T-helper 9 cell (primary cell): ENCODE measurements around the gene DIS3L2.
A peak's percentile ranks its signal among the peaks of the same experiment; 100 is the strongest.

ENCODE experiments used
- DNase-seq: peaks from one replicate; pipeline ENCODE4 v3.0.0-alpha.2; 2020

DIS3L2 gene

DNA sequence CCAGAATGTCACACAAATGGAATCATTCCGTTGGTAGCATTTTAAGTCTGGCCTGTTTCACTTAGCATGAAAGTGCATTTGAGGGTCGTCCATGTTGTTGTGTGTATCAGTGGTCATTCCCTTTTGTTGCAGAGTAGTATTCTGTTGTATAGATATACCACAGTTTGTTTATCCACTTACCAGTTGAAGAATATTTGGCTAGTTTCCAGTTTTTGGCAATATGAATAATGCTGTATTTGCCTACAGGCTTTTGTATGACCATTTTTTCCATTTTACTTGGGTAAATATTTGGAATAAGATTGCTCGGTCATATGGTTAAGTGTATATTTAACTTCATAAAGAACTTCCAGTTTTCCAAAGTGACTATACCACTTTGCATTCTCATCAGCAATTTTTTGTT lies 317.0 kb downstream of the DIS3L2 start:
- no peak for DNase-seq

DNA sequence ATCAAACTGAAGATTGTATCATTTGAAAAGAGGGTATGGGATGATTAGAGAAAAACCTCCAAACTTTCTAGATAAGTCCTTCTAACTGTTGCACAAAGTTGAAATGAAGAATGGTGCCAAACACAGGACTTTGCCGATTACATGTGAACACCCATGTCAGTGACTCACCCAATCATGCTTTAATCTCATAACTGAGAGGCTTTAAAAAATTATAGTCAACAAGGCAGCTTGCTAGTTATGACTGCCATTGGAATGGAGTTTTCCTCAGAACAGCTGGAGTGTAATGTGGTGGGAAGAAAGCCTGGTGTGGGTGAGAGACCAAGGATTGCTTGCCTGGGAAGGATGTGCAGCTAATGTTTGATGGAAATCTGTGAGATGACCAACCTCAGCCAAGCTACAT lies 318.8 kb downstream of the DIS3L2 start:
- DNase-seq, result no peak

DNA sequence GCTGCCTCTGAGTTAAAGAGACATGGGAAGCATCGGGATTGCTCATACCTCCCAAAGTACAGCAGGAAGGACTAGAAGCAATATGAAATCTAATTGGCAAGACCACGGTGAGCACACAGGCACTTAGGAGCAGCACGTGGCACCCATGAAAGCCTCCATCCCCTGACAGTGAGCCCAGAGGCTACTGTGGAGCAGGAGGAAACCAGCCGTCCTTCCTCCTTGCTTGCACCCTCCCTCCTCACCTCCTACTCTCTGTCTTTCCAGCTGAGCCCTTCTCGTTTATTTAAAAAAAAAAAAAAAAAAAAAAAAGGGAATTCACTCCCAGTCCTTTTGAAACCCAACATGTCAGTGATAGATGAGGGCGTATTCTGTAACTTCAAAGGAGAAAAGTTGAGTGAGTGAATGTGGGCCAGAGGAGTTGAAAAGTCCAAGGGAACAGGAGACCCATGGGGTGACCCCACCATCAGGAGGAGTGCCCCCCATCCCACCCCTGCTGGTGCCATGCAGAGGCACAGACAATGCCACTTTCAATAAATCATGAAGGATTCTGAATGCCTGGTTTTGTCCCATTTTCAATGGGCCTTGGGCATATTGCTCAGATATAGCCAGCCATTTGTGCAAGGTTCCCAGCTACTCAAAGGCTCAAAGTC lies 320.5 kb downstream of the DIS3L2 start:
- no peak for DNase-seq

DNA sequence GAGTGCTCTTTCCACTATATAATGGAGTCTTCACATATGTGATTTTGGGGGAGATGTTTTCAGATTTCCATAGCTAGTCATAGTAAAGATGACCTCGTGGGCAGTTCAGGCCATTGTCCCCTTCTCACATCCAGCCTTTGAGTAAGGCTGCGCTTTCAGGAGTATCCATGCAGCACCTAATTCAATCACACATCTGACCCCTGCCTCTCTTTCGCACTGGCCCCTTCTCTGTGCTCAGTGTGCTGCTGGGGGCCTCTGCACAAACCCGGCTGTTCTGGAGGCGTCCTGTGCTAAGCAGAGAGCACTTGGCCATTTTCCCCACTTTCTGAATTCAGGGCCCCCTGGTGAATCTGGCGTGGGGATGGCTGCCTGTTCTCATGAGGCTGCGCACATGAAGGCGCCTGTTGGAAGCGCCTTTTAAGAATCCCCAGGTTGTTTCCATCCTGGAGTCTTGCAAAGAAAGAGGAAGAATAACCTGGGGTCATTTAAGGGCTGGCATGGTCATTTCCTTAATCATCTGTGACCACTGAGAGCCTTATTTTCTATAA lies 321.1 kb downstream of the DIS3L2 start:
- DNase-seq, result no peak

DNA sequence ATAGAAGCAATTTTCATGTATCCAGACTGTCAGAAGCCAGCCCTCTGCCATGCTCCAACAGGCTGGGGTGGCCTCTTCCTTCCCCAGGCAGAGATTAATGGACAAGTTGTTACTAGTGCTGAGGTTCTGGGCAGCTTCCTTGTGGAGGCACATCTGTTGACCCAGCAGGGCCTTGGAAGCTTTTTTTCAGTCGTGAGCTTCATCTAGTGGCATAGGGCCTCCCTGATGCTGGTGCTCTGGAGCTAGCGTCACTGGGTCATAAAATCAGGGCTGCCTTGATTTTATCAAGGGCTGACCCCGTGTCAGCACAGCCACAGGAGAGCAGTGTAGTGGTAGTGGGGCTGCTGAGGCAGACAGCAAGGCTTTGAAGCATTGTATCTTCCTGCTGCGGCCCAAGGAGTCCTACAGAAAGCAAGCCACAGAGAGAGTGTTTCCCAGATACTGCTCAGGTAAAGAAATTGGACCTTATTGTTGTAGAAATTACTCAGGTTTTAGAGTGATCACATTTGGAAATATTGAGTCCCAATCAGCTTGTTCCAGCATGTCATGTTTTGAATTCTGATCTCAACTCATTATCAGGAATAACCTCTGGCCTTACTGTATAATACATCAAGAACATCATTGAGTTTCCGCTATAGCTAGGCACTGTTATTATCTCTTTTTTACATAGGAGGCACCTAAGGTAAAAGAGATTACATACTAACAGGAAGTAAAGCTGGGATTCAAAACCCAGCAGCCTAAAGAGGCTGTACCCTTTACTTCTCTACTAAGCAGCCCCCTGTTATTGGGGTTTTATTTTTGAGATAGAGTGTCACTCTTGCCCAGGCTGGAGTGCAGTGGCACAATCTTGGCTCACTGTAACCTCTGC lies 324.7 kb downstream of the DIS3L2 start:
- no peak for DNase-seq

DNA sequence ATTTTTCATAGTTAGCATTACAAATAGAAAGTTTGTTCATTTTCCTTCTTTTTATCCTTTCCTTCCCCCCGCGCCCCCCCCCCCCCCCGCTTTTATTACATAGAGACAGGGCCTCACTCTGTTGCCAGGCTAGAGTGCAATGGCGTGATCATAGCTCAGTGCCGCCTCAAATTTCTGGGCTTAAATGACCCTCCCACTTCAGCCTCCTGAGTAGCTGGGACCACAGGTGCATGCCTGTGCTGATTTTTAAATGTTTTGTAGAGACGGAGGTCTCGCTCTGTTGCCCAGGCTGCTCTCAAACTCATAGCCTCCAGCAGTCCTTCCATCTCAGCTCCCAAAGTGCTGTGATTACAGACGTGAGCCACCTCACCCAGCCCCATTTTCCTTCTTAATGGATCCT lies 325.8 kb downstream of the DIS3L2 start:
- DNase-seq, result no peak

DNA sequence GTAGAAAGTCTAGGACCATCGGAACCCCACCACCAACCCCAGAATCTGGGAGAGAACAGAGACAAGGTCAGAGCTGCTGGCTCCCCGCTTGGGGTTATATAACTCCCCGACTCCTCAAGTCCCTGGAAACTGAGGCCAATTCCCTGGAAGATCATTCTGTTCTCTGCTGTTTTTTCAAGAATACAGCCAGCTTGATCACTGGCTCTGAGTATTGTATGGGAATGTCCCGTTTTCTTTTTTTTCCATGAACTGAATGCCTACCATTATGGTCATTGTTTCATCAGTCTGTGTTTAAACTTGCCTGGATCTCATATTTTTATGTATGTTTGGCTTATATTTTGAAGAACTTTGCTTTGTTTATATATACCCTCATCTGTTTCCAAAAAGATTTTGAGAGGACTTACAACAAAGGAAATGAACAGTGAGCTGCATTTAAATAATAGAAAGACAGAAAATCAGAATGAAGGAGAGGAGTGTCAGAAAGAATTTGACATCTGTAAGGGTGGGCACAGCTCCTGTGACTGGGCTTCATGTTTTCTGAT lies 327.0 kb downstream of the DIS3L2 start:
- DNase-seq, result no peak

DNA sequence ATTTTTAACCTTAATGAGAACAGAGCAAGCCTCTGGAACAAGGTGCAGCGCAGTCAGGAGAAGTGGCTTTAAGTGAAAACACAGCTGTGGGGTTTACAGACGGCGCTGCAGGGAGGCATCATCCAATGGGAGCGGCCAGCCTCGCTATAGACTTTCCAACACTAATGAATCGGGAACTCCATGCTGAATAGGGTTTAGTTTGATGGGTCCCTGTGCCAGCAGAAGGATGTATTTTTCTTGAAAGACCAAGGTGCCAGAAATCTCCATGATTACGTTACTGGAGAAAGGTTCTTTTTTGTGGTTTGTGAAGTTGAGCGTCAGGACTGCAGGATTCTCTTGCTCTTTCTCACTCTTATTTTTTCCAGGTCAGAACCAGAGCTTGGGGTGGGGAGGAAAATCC lies 329.2 kb downstream of the DIS3L2 start:
- DNase-seq, result no peak

DNA sequence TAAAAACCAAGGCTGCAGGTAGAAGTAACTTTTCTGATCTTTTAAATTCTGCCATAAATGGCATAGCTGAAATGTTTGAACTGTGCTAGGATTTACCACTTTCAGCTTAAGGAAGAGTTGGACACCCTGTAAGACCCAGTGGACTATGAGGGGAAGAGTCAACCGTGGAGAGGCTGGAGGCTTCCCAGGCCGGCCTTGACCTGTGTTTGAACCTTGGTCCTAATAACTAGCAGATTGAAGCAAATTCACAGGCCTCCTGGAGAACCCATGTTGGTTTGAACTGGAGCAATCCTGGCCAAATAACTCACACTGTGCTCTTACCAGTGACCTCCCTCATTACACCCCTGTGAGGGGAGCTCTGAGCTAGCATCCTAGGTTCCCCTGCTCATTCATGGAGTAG lies 329.8 kb downstream of the DIS3L2 start:
- DNase-seq, result no peak

DNA sequence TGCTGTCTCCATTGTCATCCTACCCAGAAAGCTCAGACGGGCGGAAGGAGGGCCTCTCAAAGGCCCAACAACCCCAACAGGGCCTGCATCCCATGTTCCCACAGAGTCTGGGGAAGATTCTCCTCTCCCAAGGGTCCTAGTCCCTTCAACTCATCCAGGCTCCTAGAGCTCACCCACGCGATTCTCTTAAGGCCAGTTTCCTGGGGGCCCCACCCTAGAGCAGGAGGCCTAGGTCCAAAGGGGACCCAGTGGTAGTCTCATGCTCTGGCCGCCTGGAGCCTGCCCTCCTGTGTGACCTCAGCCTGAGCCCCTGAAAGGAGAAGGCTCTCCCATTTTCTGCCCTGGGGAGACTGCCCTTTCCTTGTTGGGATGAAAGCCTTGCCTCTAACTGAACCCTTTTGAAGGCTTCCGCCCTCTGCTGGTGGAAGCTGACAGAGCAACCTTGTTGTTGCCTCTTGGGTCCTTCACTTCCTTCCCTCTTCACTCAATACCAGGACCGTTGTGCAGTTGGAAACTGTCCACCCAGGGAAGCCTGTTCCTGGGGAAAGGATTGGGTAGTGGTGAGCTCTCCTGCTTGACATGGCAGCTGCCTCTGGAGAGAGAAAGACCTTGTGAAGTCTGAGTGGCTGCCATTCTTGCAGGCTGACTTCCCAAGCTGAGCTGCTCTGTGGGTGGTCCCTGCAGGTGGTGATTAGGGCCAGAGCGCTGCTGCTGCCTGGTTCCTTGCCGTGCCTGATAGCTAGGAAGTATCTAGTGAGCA lies 331.1 kb downstream of the DIS3L2 start:
- peak; percentile 36 for DNase-seq

DNA sequence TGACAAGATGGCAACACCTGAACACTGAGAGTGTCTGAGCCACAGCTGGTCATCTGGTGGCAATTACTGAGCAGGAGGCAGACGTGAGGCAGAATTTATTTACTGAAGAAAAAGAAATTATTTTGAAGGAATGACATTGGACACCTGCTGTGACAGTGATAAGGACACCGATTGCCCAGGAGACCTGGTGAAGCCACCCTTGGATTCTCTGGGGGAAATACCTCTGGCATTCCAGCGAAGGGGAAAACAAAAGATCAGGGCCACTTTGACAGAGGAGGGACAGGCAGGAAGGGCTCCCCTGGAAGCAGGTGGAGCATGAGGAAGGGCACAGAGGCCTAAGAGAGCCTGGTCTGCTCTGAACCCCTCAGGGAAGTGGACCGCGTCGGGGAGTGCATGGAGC lies 331.7 kb downstream of the DIS3L2 start:
- no peak for DNase-seq

DNA sequence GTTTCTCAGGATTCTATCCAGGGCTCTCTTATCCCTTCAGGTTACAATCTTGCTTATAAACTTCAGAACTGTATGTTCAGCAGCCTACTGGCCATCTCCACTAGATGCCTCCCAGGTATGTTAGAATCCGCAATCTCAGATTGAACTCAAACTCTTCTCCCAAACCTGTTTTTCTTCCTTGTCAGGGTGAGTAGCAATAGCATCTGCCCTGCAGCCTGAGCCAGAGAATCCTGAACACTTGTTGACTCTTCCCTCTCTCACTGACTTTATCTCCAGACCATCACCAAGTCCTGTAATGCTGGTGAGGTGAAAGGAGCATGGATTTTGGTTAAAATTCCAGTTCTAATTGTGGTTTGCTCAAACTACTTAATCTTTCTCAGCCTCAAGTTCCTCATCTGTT lies 334.5 kb downstream of the DIS3L2 start:
- no peak for DNase-seq

DNA sequence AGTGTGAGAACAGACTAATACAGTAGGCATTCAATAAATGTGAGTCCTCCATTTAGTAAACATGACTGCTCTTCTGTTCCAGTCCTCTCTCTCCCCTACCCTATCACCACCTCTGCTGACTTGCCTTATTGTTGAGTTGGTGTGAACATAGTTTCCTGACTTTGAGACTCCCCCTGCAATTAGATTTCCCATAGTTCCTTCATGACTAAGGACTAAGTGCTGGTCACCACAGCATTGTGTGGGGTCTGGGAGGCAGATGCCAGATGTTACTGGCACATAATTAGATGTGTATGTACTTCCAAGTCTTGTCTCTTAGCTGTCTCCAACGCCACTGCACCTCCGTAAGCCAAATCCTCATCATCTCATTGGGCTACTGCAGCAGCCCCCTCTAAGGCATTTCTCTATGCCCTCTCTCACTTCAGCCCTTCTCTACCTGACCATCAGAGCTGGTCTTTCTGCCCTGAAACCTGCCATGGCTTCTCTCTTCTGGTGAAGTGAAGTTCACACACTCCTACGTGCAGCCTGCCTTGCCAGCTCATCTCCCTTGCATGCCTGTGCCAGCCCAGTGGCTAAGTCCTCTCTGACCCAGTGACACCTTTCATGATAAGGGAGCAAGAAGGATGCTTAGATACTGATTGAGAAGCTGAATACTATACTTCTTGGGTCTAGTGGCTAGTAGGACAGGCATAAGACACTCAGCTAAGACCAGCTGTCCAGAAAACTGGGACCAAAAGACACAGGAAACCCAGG lies 335.4 kb downstream of the DIS3L2 start:
- DNase-seq, result no peak

DNA sequence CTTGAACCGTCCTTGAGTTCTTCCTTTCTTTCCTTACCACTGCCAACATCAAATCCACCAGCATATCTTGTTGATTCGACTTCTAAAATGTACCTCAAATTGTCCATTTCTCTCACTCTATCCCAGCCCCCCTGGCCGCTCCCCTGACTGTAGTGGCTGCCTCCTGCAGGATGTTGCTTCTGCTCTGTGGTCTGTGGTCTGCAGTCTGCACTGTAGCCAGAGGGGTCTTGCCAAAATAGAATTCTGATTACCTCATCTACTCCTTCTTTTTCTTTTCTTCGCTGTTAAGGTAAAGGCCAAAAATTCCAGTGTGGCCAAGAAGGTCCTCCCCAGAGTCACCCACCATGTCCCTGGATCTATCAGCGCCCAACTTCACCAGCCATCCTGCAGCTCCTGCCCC lies 337.6 kb downstream of the DIS3L2 start:
- DNase-seq, result no peak

DNA sequence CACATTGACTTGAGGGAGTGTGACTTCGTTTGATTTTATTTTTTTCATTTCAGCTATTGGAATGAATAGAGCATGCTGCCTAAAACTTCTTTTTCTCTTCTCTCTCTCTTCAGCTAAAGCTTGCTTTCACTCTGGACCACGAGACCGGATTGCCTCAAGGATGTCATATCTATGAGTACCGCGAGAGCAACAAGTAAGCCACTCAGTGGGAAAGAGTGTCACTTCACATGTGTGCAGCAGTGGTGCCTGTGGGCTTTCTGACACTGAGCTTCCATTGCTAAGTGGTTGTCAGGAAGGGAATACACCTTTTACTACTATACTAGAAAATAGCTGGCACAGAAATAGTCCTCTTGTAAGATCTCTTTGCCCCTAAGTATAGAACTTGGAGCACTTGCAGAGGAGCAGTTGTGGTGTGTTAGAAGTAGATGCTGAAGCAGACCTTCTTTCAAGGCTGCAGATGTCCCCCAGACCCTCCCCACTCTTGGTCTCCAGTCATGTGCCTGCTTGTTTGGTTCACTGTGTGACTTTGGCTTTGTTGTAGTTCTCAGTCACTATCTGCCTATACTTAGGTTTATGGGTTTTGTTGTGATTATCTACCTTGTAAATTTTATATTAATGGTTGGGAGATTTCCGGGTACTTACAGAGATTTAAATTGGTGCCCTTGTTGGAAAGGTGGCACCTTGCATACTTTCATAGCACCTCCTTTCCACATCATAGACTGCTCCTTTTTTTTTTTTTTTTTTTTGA lies 338.6 kb downstream of the DIS3L2 start:
- DNase-seq, result no peak

DNA sequence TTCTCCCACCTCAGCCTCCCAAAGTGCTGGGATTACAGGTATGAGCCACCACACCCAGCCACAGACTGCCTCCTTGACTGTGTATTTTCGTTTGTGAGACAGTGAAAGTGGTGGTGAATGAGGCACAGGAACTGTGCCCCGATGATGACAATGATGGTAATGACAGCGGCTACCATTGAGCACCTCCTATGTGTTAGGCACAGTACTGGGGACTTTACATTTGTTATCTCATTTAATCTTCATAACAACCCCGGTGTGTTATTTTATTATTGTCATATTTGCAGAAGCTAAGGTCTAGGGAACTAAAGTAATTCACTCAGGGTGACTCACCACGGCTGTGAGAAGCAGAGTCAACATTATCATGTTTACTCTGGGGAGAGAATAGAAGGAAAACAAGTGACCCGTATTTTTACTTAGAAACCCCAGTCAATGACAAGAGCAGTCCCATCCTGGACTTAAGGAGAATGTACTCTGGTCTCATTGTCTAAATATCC lies 339.4 kb downstream of the DIS3L2 start:
- no peak for DNase-seq

DNA sequence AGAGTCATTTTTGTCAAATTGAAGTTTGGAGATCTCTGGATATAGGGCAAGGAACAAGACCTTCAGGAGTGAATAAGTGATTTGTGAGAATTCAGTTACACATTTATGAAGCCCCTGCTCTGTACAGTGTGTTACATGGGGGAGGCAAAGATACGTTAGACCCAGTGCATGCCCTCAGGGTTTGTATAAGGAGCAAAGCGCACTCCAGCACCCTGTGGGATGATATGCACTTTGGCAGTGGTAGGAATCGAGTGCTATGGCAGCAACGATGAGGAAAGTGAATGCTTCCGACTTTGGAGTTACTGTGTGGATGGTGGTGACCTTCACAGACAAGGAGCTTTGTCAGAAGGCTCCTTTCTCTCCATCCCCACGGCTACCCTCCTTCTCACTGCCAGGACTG lies 342.7 kb downstream of the DIS3L2 start:
- DNase-seq, result no peak

DNA sequence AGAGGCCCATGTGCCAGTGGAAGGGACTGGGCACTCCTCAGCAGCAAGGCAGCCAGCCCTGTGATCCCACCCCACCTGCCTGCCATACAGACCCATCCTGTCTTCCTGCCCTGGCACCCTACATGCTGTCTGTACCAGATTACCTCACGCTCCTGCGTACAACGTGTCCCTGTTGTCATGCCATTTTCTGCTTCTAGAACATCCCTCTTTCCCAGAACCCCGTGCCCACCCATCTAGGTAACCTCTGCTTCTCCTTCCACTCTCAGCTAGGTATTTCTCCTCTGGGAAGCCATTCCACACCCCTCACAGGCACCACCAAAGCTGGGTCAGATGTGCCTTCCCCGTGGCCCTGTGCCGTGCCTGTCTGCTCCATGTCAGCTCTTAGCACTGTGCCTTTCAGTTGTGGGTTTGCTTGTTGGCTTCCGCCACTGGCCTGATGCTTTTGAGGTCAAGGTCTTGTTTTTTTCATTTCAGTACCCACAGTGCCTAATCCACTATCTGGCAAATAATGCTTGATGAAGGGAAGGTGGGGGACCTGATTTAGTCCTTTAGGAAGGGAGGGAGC lies 345.3 kb downstream of the DIS3L2 start:
- DNase-seq, result no peak

DNA sequence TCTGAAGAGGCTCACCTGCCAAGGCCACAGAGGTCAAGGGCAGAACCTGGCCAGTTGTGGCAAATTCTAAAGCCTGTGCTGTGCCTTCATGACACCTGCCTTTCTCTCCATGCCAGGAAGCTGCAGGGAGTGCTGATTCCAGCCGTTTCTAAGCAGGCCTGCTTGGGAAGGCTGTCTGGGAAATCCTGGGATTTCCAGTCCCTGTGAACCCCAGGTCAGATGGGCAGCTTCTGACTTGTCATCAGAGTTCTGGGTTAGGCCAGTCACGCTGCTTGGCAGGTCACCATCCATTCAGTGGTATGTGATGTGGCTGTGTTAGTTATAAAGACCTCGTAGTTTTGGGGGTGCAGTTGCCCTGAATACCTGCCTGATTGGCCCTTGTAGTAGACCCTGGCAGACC lies 346.3 kb downstream of the DIS3L2 start:
- DNase-seq, result no peak

DNA sequence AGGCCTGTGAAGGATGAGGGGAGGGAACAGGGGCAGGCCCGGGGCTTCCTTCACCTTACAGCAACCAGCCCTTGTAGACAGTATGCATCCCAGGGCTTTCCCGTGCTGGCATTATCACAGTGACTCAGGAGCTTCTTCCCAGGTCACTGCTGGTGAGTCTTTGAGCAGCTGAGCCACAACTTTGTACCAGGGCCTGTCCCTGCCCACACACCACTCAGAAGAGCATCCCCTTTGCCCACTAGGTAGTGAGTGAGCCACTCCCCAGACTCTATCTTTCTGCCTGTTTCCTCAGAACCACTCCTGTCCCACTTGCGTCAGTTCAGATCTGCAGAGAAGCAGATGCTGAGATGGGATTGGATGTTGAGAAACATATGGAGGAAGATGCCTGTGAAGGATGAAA lies 347.5 kb downstream of the DIS3L2 start:
- no peak for DNase-seq

DNA sequence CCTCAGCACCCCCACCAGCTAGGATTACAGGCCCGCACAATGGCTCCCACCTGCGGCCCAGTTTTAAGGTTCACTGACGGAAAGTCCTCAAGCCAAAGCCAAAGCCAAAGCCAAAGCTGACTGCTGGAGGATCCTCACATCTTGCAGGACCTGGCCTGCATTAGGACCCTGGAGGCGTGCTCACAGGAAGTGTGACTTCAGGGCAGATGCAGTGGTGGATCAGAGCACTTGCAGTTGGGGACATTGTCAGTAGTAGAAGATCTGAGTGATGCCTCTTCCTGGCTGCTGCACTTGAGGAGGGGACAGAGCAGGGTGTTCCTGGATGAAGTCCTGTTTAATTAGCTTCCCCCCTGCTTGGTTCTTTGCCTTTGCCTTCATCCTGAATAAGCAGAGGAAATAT lies 348.1 kb downstream of the DIS3L2 start:
- no peak for DNase-seq
